Embryonic facial prominence (tissue), 1 donor: Measurements from ENCODE around the gene TMC4.
"Not testable (repeated sequence)": the region's sequence is repeated elsewhere in the genome, so short reads cannot be mapped to it uniquely, and the experiment has no call there.

Experiments used
- DNase-seq: peaks from one replicate; pipeline ENCODE4 v3.0.0-alpha.2; 2016; ENCODE audit errors: extremely low spot score

The TMC4 gene, protein sequence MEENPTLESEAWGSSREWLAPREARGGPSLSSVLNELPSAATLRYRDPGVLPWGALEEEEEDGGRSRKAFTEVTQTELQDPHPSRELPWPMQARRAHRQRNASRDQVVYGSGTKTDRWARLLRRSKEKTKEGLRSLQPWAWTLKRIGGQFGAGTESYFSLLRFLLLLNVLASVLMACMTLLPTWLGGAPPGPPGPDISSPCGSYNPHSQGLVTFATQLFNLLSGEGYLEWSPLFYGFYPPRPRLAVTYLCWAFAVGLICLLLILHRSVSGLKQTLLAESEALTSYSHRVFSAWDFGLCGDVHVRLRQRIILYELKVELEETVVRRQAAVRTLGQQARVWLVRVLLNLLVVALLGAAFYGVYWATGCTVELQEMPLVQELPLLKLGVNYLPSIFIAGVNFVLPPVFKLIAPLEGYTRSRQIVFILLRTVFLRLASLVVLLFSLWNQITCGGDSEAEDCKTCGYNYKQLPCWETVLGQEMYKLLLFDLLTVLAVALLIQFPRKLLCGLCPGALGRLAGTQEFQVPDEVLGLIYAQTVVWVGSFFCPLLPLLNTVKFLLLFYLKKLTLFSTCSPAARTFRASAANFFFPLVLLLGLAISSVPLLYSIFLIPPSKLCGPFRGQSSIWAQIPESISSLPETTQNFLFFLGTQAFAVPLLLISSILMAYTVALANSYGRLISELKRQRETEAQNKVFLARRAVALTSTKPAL

GRCh38 chr19:54172471-54173358 lies at the start of gene TMC4:
TMC4 (minus strand) TSS chr19:54173160; CDS start chr19:54173117, 43 bp downstream.
- DNase-seq, result no peak

DNA sequence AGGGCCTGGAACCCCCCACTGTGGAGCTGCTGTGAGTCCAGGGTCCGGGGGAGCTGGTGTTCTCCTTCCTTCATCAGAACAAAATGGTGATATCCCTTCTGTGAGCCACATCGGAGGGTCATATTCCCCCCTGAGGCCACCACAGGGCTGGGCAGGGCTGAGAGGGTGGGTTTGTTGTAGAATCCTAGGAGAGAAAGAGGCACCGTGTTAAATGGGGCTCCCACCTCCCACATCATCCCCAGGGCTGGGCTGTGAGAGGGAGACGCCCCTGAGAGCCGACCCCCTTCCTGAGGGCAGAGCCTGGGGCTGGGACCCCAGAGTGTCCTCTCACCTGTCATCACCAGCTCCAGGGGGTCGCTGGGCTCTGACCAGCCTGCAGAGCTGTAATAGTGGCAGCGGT lies 49.0 kb upstream of the TMC4 start:
- not testable (repeated sequence) for DNase-seq

DNA sequence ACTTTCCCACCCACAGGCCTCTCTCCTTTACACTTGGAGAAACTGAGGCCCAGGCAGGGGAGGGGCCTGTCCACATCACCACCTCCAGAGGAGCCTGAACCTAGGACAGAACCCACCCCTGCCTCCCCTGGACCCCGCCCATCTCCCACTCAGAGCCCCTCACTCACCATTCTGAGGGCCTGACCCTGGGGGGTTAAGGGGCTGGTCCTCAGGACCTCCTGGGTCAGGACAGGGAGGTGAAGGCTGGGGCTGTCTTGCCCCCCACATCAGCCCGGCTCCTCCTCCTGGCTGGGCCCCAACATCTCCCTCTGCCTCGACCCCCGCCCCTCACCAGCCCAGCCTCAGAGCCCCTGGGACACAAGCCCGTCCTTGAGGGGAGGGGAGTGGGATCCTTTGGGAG lies 46.7 kb upstream of the TMC4 start:
- DNase-seq, result not testable (repeated sequence)

DNA sequence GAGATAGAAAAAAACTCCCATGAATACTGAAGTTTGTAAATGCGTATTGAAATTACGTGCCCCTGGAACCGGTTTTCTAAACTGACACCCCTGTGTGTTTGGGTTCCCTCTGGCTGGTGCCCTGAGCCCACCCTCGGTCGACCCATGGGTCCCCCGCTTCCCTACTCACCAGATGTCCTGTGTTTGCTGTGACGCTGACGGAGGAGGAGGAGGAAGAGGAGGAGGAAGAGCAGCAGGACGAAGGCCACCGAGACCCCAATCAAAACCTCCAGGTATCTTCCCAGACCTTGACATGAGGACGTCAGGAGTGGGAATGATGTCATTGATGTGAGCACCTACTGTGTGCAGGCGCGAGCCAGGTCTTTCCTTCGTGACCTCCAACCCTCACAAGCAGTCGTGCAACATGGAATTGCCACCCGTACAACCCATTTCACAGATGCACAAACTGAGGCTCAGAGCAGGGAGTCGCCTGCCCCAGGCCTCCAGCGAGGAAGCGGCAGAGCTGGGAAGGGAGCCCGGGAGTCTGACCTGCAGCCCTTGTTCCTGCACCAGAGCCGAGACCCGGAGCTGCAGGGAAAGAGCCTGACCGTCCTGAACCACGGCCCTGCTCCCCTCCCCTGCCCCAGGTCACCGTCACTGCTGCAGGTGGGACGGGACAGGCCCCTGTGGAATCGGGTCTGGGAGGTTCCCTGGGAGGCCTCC lies 46.2 kb upstream of the TMC4 start:
- DNase-seq, result no peak

- no peak for DNase-seq
These were observed 45.3 kb upstream of the TMC4 start for GRCh38 chr19:54218259-54218658.

DNA sequence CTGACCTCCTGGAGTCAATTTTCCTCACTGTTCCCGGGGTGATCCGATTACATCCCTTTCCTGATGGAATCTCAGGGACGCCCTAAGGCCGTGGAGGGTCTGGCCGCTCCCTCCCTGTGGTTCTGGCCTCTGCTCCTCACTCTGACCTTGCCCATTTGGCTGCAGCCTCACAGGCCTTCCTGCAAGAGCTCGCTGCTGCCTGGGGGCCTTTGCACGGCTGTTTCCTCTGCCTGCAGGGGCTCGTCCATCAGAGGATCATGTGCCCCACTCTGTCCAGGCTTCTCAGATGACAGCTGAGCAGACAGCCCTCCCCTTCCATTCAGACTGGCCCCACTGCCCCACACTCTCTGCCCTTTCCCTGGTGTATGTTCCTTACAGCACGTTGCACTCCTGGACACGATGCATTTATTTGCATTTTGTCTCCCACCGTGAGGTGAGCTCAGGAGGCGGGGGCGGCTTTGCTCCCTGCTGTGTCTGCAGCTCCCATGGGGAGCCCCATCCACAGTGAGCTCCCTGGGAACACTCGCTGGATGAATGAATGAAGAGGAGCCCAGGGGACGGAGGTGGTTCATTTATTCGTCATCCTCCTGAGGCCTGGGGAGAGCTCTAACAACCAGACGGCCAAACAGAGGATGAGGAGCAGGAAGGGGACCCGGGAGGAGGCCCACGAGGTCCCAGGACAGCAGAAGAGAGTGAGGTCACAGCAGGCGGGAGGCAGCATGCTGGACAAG lies 44.7 kb upstream of the TMC4 start:
- DNase-seq, result not testable (repeated sequence)

- DNase-seq, result no peak
These were observed 43.9 kb upstream of the TMC4 start for GRCh38 chr19:54216869-54217268.

- not testable (repeated sequence) for DNase-seq
These were observed 41.8 kb upstream of the TMC4 start for GRCh38 chr19:54214734-54215133.

GRCh38 chr19:54214217-54214616 lies 41.3 kb upstream of the TMC4 start:
- not testable (repeated sequence) for DNase-seq

DNA sequence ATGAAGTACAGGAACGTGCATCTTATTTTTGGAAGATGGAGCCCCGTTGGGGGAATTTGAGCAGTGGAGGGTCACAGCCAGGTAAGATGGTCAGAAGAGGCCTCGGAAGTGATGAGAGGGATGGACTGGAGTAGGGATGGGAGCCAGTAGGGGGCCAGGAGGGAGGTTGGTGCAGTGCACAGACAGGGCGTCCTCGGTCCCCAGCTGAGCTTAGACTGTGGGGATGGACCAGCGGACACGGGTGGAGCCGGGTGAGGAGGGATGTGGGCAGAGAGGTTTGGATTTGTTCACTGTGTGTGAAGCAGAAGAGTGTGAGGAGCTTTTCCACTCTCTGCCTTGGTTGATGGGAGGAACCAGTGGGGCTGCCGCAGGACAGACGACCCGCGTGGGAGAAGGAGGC lies 38.3 kb upstream of the TMC4 start:
- no peak for DNase-seq

GRCh38 chr19:54209811-54210494 lies 37.0 kb upstream of the TMC4 start:
- peak; percentile 40 for DNase-seq

DNA sequence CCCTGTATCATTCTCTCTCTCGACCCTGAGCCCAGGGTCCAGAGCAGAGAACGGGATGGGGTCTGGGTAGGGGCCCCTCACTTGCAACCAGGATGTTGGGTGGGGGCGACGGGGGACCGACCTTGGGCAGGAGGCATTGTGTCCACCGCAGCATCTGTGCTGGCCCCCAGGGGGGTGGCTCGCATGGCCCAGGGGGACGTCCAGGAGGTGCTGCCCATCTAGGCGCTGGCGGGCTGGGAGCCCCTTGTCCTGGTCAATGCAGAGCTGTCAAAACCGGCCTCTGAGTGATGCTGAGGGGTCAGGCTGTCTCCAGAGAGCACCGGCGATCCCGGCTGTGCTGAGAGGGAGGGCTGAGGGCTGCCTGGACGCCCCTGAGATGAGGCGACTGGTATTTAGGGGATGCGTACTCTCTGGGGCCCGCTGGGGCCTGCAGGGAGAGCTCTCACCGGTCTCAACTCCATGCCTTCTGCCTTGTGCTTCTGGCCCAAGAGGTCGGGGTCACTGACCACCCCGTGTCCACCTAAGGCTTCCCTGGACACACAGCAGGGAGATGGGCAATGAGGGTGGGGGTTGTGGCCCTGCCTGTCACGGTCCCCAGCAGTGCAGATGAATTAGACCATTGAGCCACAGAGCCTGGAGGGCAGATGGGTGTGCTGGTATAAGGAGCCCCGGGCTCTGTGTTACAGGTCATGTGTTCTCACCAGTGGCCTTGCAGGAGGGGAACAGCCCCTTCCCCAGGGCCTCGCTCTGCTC lies 36.3 kb upstream of the TMC4 start:
- DNase-seq, result no peak

GRCh38 chr19:54208784-54209057 lies 35.8 kb upstream of the TMC4 start:
- DNase-seq, result no peak

DNA sequence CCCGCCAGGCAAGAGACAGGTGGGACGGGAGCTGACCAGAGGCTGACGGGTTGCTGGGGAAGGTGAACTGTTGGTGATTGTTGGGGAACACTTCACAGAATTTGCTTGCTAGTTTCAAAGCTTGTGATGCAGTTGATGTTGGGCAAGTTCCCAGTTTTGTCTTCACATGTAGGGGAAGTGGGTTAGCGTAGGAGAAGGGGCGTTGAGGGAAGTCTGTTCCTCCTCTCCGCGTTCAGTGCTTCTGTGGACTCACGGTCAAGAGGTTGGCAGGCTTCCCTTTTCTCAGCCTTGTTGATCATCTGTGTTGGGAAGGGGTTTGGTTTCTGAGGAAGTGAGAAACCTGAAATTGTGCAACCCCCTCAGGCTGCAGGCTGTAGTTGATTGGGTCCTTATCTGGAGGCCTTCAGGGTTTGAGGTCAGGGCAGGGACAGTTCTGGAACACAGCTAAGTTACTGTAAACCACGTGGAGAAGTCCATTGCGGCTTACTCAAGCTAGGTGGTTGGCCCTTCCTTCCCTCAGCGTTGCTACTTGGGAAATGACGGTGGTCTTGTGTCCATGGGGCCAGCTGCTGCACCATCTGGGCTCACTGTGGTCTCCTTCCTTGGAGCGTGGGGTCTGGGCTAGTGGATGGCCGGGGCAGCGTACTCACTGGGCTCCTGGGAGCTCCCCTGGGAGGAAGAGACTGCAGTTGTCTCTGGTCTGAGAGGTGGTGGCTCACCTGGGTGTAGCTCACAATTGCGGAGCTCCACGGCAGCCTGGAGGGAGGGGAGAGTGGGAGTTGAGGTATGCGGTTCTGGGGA lies 35.2 kb upstream of the TMC4 start:
- no peak for DNase-seq

DNA sequence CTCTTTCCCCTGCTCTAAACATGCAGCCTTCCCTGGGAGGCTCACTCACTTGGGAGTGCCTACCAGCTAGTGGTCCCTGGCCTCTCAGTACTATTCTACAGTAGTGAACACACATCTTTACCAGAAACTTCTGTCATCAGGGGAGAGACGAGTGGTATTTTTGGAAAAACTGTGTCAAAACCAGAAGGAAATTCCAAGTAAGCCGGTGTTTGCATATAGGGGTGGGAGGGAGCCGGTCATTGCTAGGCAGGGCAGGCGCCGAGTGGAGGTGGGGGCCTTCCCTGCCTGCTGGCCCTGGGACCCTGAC lies 34.7 kb upstream of the TMC4 start:
- DNase-seq, result no peak

GRCh38 chr19:54207193-54207592 lies 34.2 kb upstream of the TMC4 start:
- DNase-seq, result not testable (repeated sequence)

GRCh38 chr19:54206831-54207177 lies 33.8 kb upstream of the TMC4 start:
- no peak for DNase-seq

DNA sequence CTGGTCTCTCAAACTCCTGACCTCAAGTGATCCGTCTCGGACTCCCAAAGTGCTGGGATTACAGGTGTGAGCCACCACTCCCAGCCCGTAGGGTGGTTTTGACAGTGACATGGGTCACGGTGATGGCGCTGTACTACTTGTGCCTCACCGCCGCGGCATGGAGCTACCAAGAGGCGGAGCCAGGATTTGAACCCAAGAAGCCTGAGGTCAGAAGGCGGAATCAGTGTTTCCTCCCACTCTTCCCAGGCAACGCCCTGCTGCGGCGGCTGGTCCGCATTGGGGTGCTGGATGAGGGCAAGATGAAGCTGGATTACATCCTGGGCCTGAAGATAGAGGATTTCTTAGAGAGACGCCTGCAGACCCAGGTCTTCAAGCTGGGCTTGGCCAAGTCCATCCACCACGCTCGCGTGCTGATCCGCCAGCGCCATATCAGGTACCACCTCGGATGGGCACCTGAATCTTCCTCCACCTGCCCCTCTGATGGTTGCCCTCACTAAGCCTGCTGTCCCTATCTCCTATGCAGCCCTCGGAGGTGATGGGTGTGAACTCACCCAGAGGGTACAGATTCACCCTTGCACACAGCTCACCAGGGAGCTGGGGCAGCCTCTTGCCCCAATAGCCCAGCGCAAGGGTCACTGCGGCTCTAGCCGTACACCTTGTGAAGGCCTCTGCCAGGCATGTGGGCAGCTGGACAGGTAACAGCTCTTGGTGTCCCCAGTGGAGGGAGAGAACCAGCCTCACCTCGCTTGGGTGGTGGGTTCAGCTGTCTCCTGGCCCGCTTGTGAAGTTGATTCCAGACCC lies 33.3 kb upstream of the TMC4 start:
- no peak for DNase-seq
